SK-N-SH (cell line): ENCODE results near the gene ZRANB2. TPM values are rescaled to one million over a fixed set of nuclear protein-coding genes. Genes with fewer than 3 reads are reported as not detected.
A peak's percentile ranks its signal among the peaks of the same experiment; 100 is the strongest.

Source experiments
- CTCF ChIA-PET: fragments of 300-600, 350-600 bp; formaldehyde crosslinking; extraction: SDS; loops from one replicate; lab custom pipeline; 2021; lab: Yijun Ruan, JAX
- POLR2A ChIA-PET: fragments of 350-600 bp; sonication (Branson Sonifier 250); formaldehyde crosslinking; extraction: SDS; loops from one replicate; lab custom pipeline; 2020; ENCODE audit warnings: antibody characterized with exemption, inconsistent platforms; lab: Yijun Ruan, JAX
- DNase-seq: peaks from one replicate; pipeline ENCODE4 v3.0.0; 2012
- H2AFZ ChIP-seq: fragments of 200-600 bp; sonication (generic); 2 replicates; pipeline ENCODE4 v1.8.1; 2016; ENCODE audit warnings: antibody characterized with exemption, mild to moderate bottlenecking, low read depth
- H3F3A ChIP-seq: fragments of 200-600 bp; sonication (generic); replicated peaks from 2 replicates; pipeline ENCODE3; 2016; ENCODE audit warnings: antibody characterized with exemption, mild to moderate bottlenecking; ENCODE audit not compliant: insufficient read depth
- H3K27ac ChIP-seq, 2 experiments: fragments of 200-500 bp in 1 of 2; fragments of 200-600 bp in 1 of 2; sonication (Bioruptor generic) in 1 of 2; sonication (generic), shearing (Covaris generic) in 1 of 2; 2 replicates each; pipeline versions ENCODE4 v1.5.1 to v1.6.1; 2014 to 2016; ENCODE audit warnings: low read depth in 2 of 2, inconsistent platforms in 1 of 2, low read length in 1 of 2, mild to moderate bottlenecking in 1 of 2, mixed read lengths in 1 of 2
- H3K27me3 ChIP-seq: fragments of 200-600 bp; sonication (generic), shearing (Covaris generic); 2 replicates; pipeline ENCODE4 v1.6.1; 2016; ENCODE audit warnings: mixed run types; ENCODE audit not compliant: insufficient read depth
- H3K36me3 ChIP-seq, 2 experiments: fragments of 200-500 bp in 1 of 2; fragments of 200-600 bp in 1 of 2; sonication (Bioruptor generic) in 1 of 2; sonication (generic) in 1 of 2; replicated peaks in 1 of 2; 2 replicates each; pipeline versions ENCODE3 to v1.5.1; 2014 to 2016; ENCODE audit warnings: low read length in 1 of 2, mild to moderate bottlenecking in 1 of 2; ENCODE audit not compliant: insufficient read depth in 2 of 2, control insufficient read depth in 1 of 2
- H3K4me1 ChIP-seq, 2 experiments: fragments of 200-500 bp in 1 of 2; fragments of 200-600 bp in 1 of 2; sonication (Bioruptor generic) in 1 of 2; sonication (generic), shearing (Covaris generic) in 1 of 2; 2 replicates each; pipeline versions ENCODE4 v1.5.1 to v1.6.1; 2014 to 2016; ENCODE audit warnings: low read depth in 1 of 2, low read length in 1 of 2, mixed run types in 1 of 2; ENCODE audit not compliant: insufficient read depth in 2 of 2, control insufficient read depth in 1 of 2
- H3K4me2 ChIP-seq: fragments of 200-600 bp; sonication (generic), shearing (Covaris generic); 2 replicates; pipeline ENCODE4 v1.6.1; 2017; ENCODE audit warnings: mixed run types
- H3K4me3 ChIP-seq, 2 experiments: fragments of 200-500 bp in 1 of 2; fragments of 200-600 bp in 1 of 2; sonication (Bioruptor generic) in 1 of 2; sonication (generic), shearing (Covaris generic) in 1 of 2; 2 replicates each; pipeline versions ENCODE4 v1.5.1 to v1.8.1; 2014 to 2016; ENCODE audit warnings: low read depth in 2 of 2, inconsistent platforms in 1 of 2, low read length in 1 of 2, mild to moderate bottlenecking in 1 of 2, mixed read lengths in 1 of 2, moderate library complexity in 1 of 2
- H3K79me2 ChIP-seq: fragments of 200-600 bp; sonication (generic); 2 replicates; pipeline ENCODE4 v1.8.1; 2017; ENCODE audit warnings: mild to moderate bottlenecking; ENCODE audit not compliant: insufficient read depth
- H3K9ac ChIP-seq: fragments of 200-600 bp; sonication (generic); 2 replicates; pipeline ENCODE4 v1.6.1; 2017; ENCODE audit warnings: mixed run types
- H3K9me2 ChIP-seq: fragments of 200-600 bp; sonication (generic); 2 replicates; pipeline ENCODE4 v1.6.1; 2017; ENCODE audit warnings: mixed run types
- H3K9me3 ChIP-seq: fragments of 200-600 bp; sonication (generic); 2 replicates; pipeline ENCODE4 v1.6.1; 2017; ENCODE audit warnings: mixed run types, mild to moderate bottlenecking, moderate library complexity
- H4K20me1 ChIP-seq: fragments of 200-600 bp; sonication (generic); 2 replicates; pipeline ENCODE4 v1.6.1; 2017; ENCODE audit warnings: mild to moderate bottlenecking, mixed run types; ENCODE audit not compliant: insufficient read depth
- CTCF ChIP-seq: fragments of 200-600 bp; sonication (generic); IDR thresholded peaks from 2 replicates; pipeline ENCODE4 v1.6.1; 2017; ENCODE audit warnings: antibody characterized with exemption, mild to moderate bottlenecking, moderate library complexity
- EP300 ChIP-seq, 2 experiments: IDR thresholded peaks; 2 replicates each; pipeline versions ENCODE4 v1.4.0 to v1.6.1; 2012; ENCODE audit warnings: borderline replicate concordance in 1 of 2, low read depth in 1 of 2, low read length in 1 of 2
- MXI1 ChIP-seq: IDR thresholded peaks from 2 replicates; pipeline ENCODE4 v1.6.1; 2012; ENCODE audit warnings: mild to moderate bottlenecking, low read depth, low read length, improper control_type of control experiment
- RAD21 ChIP-seq: IDR thresholded peaks from 2 replicates; pipeline ENCODE4 v1.6.1; 2012; ENCODE audit warnings: mild to moderate bottlenecking, low read length
- TAF1 ChIP-seq: IDR thresholded peaks from 2 replicates; pipeline ENCODE4 v1.6.1; 2012; ENCODE audit warnings: low read depth, mild to moderate bottlenecking, low read length, moderate library complexity, borderline replicate concordance
- WGBS: methylation state at CpG from one replicate; pipeline ENCODE4 v1.1.6; 2017; ENCODE audit warnings: low lambda C conversion rate; 5-methylcytosine and 5-hydroxymethylcytosine counted together
- polyA plus RNA-seq, 3 experiments: library from polyadenylated mRNA; depleted of rRNA; stranded (reverse); fragments of >200 nt; gene quantifications; 2 replicates each; pipeline ENCODE4 v1.2.3, GENCODE V29; 2012
- TF ChIP-seq, protein P1 (sequence below): fragments of 150-350 bp; IDR thresholded peaks from 2 replicates; pipeline ENCODE4 v1.6.1; 2017; ENCODE audit warnings: antibody characterized with exemption, low read length, low read depth, borderline replicate concordance

Gene ZRANB2
- polyA plus RNA-seq, 1 of the 3 experiments (the other 2 are of a cell fraction): 45.2 TPM

- POLR2A ChIA-PET: no interaction called here
- TF ChIP-seq MXI1 (no peak), EP300 (IDR thresholded peaks at IDR 0.05; ENCODE audit: borderline replicate concordance in 1 of 2, low read depth in 1 of 2, low read length in 1 of 2) (no peak)
- TF ChIP-seq, protein P1, sequence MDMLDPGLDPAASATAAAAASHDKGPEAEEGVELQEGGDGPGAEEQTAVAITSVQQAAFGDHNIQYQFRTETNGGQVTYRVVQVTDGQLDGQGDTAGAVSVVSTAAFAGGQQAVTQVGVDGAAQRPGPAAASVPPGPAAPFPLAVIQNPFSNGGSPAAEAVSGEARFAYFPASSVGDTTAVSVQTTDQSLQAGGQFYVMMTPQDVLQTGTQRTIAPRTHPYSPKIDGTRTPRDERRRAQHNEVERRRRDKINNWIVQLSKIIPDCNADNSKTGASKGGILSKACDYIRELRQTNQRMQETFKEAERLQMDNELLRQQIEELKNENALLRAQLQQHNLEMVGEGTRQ: no peak
Observed at GRCh38 chr1:71094913-71095312, 14.1 kb upstream of the ZRANB2 start.

GRCh38 chr1:71093938-71094337, 13.1 kb upstream of the ZRANB2 start:
- TF ChIP-seq RAD21 (peak; percentile 77), CTCF (peak; percentile 60), TAF1 (no peak)
- Histone ChIP-seq H3K4me3 (no peak overlapping the region), H3K27ac (no peak overlapping the region), H3K79me2 (no peaks in the 10 kb centered on the region), H3K9ac (no peak overlapping the region), H2AFZ (no peak overlapping the region), H3K9me3 (no peaks in the 10 kb centered on the region), H3K4me1 (peaks cover 0 to 13% of the 10 kb centered on the region in 2 experiments; a peak in 1 of 4 replicates), H3K27me3 (no peaks in the 10 kb centered on the region), H3K4me2 (no peak overlapping the region), H3K9me2 (no peaks in the 10 kb centered on the region), H3K36me3 (no peaks in the 10 kb centered on the region), H3F3A (peaks cover 8% of the 10 kb centered on the region), H4K20me1 (no peaks in the 10 kb centered on the region)
- ChIA-PET POLR2A (no interaction called here), CTCF (interaction anchor here (0.7 to 3.4 kb wide), 5 partner anchors 9 to 944 kb away, joined by 3 to 13 read pairs (median 6); partner anchors contain the start of gene ZRANB2)
- peak; percentile 15 for DNase-seq
- 19% methylated on average over 1 of the region's 1 CpG for WGBS

More at GRCh38 chr1:71094913-71095312, 14.1 kb upstream of the ZRANB2 start:
- Histone ChIP-seq H4K20me1 (no peaks in the 10 kb centered on the region), H3K4me3 (no peak overlapping the region), H3K27me3 (no peaks in the 10 kb centered on the region), H2AFZ (no peak overlapping the region), H3K9ac (no peak overlapping the region), H3K4me2 (no peak overlapping the region), H3K4me1 (peaks cover 0 to 6% of the 10 kb centered on the region in 2 experiments; a peak in 1 of 4 replicates), H3K27ac (no peak overlapping the region), H3K36me3 (no peaks in the 10 kb centered on the region), H3F3A (peaks cover 5% of the 10 kb centered on the region), H3K79me2 (no peaks in the 10 kb centered on the region), H3K9me2 (no peaks in the 10 kb centered on the region), H3K9me3 (no peaks in the 10 kb centered on the region)
- DNase-seq: no peak
- WGBS: 86% methylated on average over 2 of the region's 2 CpGs
- CTCF ChIA-PET: interaction anchor here (0.6 to 3.4 kb wide), 6 partner anchors 10 to 943 kb away, joined by 3 to 13 read pairs (median 4); partner anchors contain the start of gene ZRANB2
